Measurements from ENCODE around the gene VAV2. TPM values are rescaled to one million over a fixed set of nuclear protein-coding genes. Genes with fewer than 3 reads are reported as not detected.

VAV2 gene
- total RNA-seq, 1 donor from 2014 or later = 24.4 TPM

DNA sequence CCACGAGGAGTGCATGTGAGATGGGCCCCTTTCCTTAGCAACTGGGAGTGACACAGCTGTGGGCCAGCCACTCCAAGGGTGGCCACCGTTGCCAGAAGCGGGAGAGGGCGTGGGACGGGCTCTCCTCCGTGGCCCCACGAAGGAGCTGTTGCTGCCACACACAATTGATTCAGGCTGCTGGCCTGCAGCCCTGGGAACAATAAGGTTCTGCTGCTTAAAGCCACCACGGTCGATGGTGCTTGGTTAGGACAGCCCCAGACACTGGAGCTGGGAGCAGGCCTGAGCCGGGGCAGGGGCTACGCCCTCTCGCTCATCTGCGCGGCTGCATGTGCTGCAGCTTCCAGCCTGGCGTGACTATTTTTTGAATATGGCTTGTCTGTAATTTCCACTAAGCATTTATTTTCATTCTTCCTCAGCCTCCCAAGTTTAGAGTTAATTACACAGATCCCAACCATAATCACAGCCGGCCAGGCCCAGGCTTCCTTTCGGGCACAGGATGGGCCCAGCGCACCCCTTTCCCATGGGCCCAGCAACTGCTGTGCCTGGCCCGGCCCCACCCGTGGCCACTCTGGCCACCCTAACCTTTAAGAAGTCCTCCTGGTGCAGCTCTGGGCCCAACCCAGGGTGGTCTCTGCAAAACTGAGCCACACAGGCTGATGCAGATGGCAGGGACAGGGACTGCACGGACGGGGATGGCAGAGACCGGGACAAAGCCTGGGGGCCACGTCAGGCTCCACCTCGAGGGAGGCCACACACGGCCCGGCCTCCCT lies 49.7 kb downstream of the VAV2 start:
- Mint-ChIP-seq H3K27me3 (ENCODE audit: unreplicated experiment) (no peaks in the 10 kb centered on the region), H3K4me3 (ENCODE audit: unreplicated experiment) (no peak overlapping the region), H3K36me3 (ENCODE audit: unreplicated experiment) (peaks cover 4% of the 10 kb centered on the region), H3K9me3 (ENCODE audit: unreplicated experiment) (no peaks in the 10 kb centered on the region), H3K27ac (ENCODE audit: unreplicated experiment) (no peak overlapping the region), H3K4me1 (ENCODE audit: unreplicated experiment) (peaks cover 16% of the 10 kb centered on the region)
- no peak for TF ChIP-seq CTCF (IDR thresholded peaks at IDR 0.05)
- DNase-seq (ENCODE audit: extremely low spot score, unreplicated experiment) = no peak

GRCh38 chr9:133939845-133940244 lies 52.3 kb downstream of the VAV2 start:
- no peak for TF ChIP-seq CTCF (IDR thresholded peaks at IDR 0.05)
- peaks cover 3% of the 10 kb centered on the region for H3K36me3 Mint-ChIP-seq (ENCODE audit: unreplicated experiment)
- H3K4me1 Mint-ChIP-seq (ENCODE audit: unreplicated experiment) = peaks cover 26% of the 10 kb centered on the region
- no peak overlapping the region for H3K27ac Mint-ChIP-seq (ENCODE audit: unreplicated experiment)
- H3K27me3 Mint-ChIP-seq (ENCODE audit: unreplicated experiment) = no peaks in the 10 kb centered on the region
- H3K4me3 Mint-ChIP-seq (ENCODE audit: unreplicated experiment) = no peak overlapping the region
- no peak for DNase-seq (ENCODE audit: extremely low spot score, unreplicated experiment)
- H3K9me3 Mint-ChIP-seq (ENCODE audit: unreplicated experiment) = no peaks in the 10 kb centered on the region

- Mint-ChIP-seq H3K9me3 (ENCODE audit: unreplicated experiment) (no peaks in the 10 kb centered on the region), H3K27me3 (ENCODE audit: unreplicated experiment) (no peaks in the 10 kb centered on the region), H3K36me3 (ENCODE audit: unreplicated experiment) (peaks cover 3% of the 10 kb centered on the region), H3K4me1 (ENCODE audit: unreplicated experiment) (peaks cover 25% of the 10 kb centered on the region), H3K27ac (ENCODE audit: unreplicated experiment) (no peak overlapping the region), H3K4me3 (ENCODE audit: unreplicated experiment) (no peak overlapping the region)
- TF ChIP-seq CTCF (IDR thresholded peaks at IDR 0.05) = no peak
- no peak for DNase-seq (ENCODE audit: extremely low spot score, unreplicated experiment)
Measured at GRCh38 chr9:133939171-133939785, 52.8 kb downstream of the VAV2 start.

- H3K4me1 Mint-ChIP-seq (ENCODE audit: unreplicated experiment) = peaks cover 25% of the 10 kb centered on the region
- TF ChIP-seq CTCF (IDR thresholded peaks at IDR 0.05) = no peak
- no peak for DNase-seq (ENCODE audit: extremely low spot score, unreplicated experiment)
- no peaks in the 10 kb centered on the region for H3K27me3 Mint-ChIP-seq (ENCODE audit: unreplicated experiment)
- H3K9me3 Mint-ChIP-seq (ENCODE audit: unreplicated experiment) = no peaks in the 10 kb centered on the region
- peaks cover 7% of the 10 kb centered on the region for H3K36me3 Mint-ChIP-seq (ENCODE audit: unreplicated experiment)
- no peak overlapping the region for H3K27ac Mint-ChIP-seq (ENCODE audit: unreplicated experiment)
- H3K4me3 Mint-ChIP-seq (ENCODE audit: unreplicated experiment) = no peak overlapping the region
Measured at GRCh38 chr9:133938753-133939152, 53.4 kb downstream of the VAV2 start.

GRCh38 chr9:133938086-133938485 lies 54.0 kb downstream of the VAV2 start:
- Mint-ChIP-seq H3K27me3 (ENCODE audit: unreplicated experiment) (no peaks in the 10 kb centered on the region), H3K4me1 (ENCODE audit: unreplicated experiment) (peaks cover 25% of the 10 kb centered on the region), H3K9me3 (ENCODE audit: unreplicated experiment) (no peaks in the 10 kb centered on the region), H3K36me3 (ENCODE audit: unreplicated experiment) (peaks cover 12% of the 10 kb centered on the region), H3K4me3 (ENCODE audit: unreplicated experiment) (no peak overlapping the region), H3K27ac (ENCODE audit: unreplicated experiment) (no peak overlapping the region)
- no peak for TF ChIP-seq CTCF (IDR thresholded peaks at IDR 0.05)
- DNase-seq (ENCODE audit: extremely low spot score, unreplicated experiment) = no peak
